Neural cell (in vitro differentiated cells): ENCODE results near the gene RENBP. TPM values are rescaled to one million over a fixed set of nuclear protein-coding genes. Genes with fewer than 3 reads are reported as not detected.

Source experiments
- H2AFZ ChIP-seq: fragments of 200-600, 300-800 bp; sonication (generic), shearing (Covaris generic); 2 replicates; pipeline ENCODE4 v1.6.0; 2014; ENCODE audit warnings: low read depth, mild to moderate bottlenecking, antibody characterized with exemption, low read length, moderate library complexity
- H3F3A ChIP-seq: fragments of 200-600 bp; shearing (Covaris generic); 2 replicates; pipeline ENCODE4 v1.6.1; 2016; ENCODE audit warnings: mild to moderate bottlenecking, moderate library complexity, mixed read lengths, antibody characterized with exemption, low read length; ENCODE audit not compliant: insufficient read depth, poor library complexity, severe bottlenecking
- H3K27ac ChIP-seq: fragments of 200-600, 300-800 bp; sonication (generic), shearing (Covaris generic); 2 replicates; pipeline ENCODE4 v1.5.1; 2014; ENCODE audit warnings: mild to moderate bottlenecking, low read length, moderate library complexity
- H3K27me3 ChIP-seq: fragments of 300-800, 200-600 bp; sonication (generic), shearing (Covaris generic); 2 replicates; pipeline ENCODE4 v1.6.0; 2014; ENCODE audit warnings: mild to moderate bottlenecking, low read depth, low read length, moderate library complexity; ENCODE audit not compliant: insufficient read depth
- H3K36me3 ChIP-seq: fragments of 300-800, 200-600 bp; sonication (generic), shearing (Covaris generic); 2 replicates; pipeline ENCODE4 v1.5.1; 2014; ENCODE audit warnings: mild to moderate bottlenecking, antibody characterized with exemption, low read length, moderate library complexity; ENCODE audit not compliant: insufficient read depth
- H3K4me2 ChIP-seq: fragments of 300-800, 200-600 bp; sonication (generic), shearing (Covaris generic); 2 replicates; pipeline ENCODE4 v1.6.0; 2014; ENCODE audit warnings: mild to moderate bottlenecking, low read length
- H3K4me3 ChIP-seq: fragments of 300-800, 200-600 bp; sonication (generic), shearing (Covaris generic); 2 replicates; pipeline ENCODE4 v1.5.1; 2014; ENCODE audit warnings: mild to moderate bottlenecking, low read length, moderate library complexity
- H3K79me2 ChIP-seq: fragments of 200-600 bp; shearing (Covaris generic); replicated peaks from 2 replicates; pipeline ENCODE4 v1.6.0; 2014; ENCODE audit warnings: mild to moderate bottlenecking, low read length, moderate library complexity; ENCODE audit not compliant: insufficient read depth
- H3K9ac ChIP-seq: fragments of 300-800, 200-600 bp; sonication (generic), shearing (Covaris generic); 2 replicates; pipeline ENCODE4 v1.6.1; 2016; ENCODE audit warnings: mild to moderate bottlenecking, low read length, mixed read lengths
- H3K9me2 ChIP-seq: fragments of 200-600 bp; shearing (Covaris generic); 2 replicates; pipeline ENCODE4 v1.6.1; 2016; ENCODE audit warnings: mild to moderate bottlenecking, low read length, mixed read lengths; ENCODE audit not compliant: insufficient read depth
- H3K9me3 ChIP-seq: fragments of 200-600, 300-800 bp; sonication (generic), shearing (Covaris generic); 2 replicates; pipeline ENCODE4 v1.6.1; 2016; ENCODE audit warnings: mild to moderate bottlenecking, mixed run types, low read length, moderate library complexity, mixed read lengths
- H4K20me1 ChIP-seq: fragments of 200-600 bp; shearing (Covaris generic); 2 replicates; pipeline ENCODE4 v1.6.1; 2016; ENCODE audit warnings: mild to moderate bottlenecking, mixed run types; ENCODE audit not compliant: insufficient read depth
- CTCF ChIP-seq: fragments of 450-650 bp; IDR thresholded peaks from 2 replicates; pipeline ENCODE4 v1.5.1; 2014; ENCODE audit warnings: antibody characterized with exemption, mild to moderate bottlenecking, moderate library complexity; ENCODE audit not compliant: poor library complexity, severe bottlenecking
- EP300 ChIP-seq: fragments of 450-650 bp; conservative IDR thresholded peaks from 2 replicates; pipeline ENCODE4 v1.6.1; 2014; ENCODE audit warnings: antibody characterized with exemption, mild to moderate bottlenecking, moderate library complexity; ENCODE audit not compliant: poor library complexity, severe bottlenecking
- EZH2 ChIP-seq: fragments of 200-600, 300-800 bp; shearing (Covaris generic), sonication (generic); IDR thresholded peaks from 2 replicates; pipeline ENCODE4 v1.6.1; 2014; ENCODE audit warnings: antibody characterized with exemption, low read length, borderline replicate concordance, mild to moderate bottlenecking; ENCODE audit not compliant: insufficient read depth, poor library complexity, severe bottlenecking
- MXI1 ChIP-seq: fragments of 450-650 bp; conservative IDR thresholded peaks from 2 replicates; pipeline ENCODE4 v1.6.1; 2014; ENCODE audit warnings: antibody characterized with exemption, mild to moderate bottlenecking; ENCODE audit not compliant: poor library complexity, severe bottlenecking
- POLR2AphosphoS5 ChIP-seq: IDR thresholded peaks from 2 replicates; pipeline ENCODE4 v1.6.1; 2012
- RAD21 ChIP-seq: fragments of 450-650 bp; conservative IDR thresholded peaks from 2 replicates; pipeline ENCODE4 v1.6.1; 2014; ENCODE audit warnings: antibody characterized with exemption, mild to moderate bottlenecking, moderate library complexity
- REST ChIP-seq: IDR thresholded peaks from 2 replicates; pipeline ENCODE4 v1.6.1; 2012; ENCODE audit warnings: borderline replicate concordance
- SMC3 ChIP-seq: fragments of 450-650 bp; conservative IDR thresholded peaks from 2 replicates; pipeline ENCODE4 v1.6.1; 2014; ENCODE audit warnings: antibody characterized with exemption, mild to moderate bottlenecking, moderate library complexity; ENCODE audit not compliant: poor library complexity
- TAF1 ChIP-seq: IDR thresholded peaks from 2 replicates; pipeline ENCODE4 v1.6.1; 2012; ENCODE audit warnings: low read depth
- polyA plus RNA-seq: library from polyadenylated mRNA; depleted of rRNA; stranded (reverse); fragments of >200 nt; gene quantifications from 2 replicates; pipeline ENCODE4 v1.2.3, GENCODE V29; 2014

RENBP gene
- polyA plus RNA-seq, 1 donor from 2014 or later: 0.89 TPM

GRCh38 chrX:153968255-153968654 is 23.8 kb upstream of the RENBP start (continued):
- TF ChIP-seq MXI1 (no peak), TAF1 (no peak), SMC3 (no peak)

- H3K9me3 ChIP-seq: no peaks in the 10 kb centered on the region
- H3K27ac ChIP-seq: peak overlapping the region; percentile 98
- H3K27me3 ChIP-seq: no peaks in the 10 kb centered on the region
- H2AFZ ChIP-seq: no peak overlapping the region
- H3K4me2 ChIP-seq: peak overlapping the region; percentile 55
- peaks cover 33% of the 10 kb centered on the region for H3K79me2 ChIP-seq
- H3K9ac ChIP-seq: peak overlapping the region; percentile 98
- no peaks in the 10 kb centered on the region for H3K9me2 ChIP-seq
- H3K36me3 ChIP-seq: no peaks in the 10 kb centered on the region
- no peaks in the 10 kb centered on the region for H3F3A ChIP-seq
- TF ChIP-seq EP300 (no peak), TAF1 (no peak), POLR2AphosphoS5 (no peak), EZH2 (no peak), RAD21 (no peak), MXI1 (no peak)
- H3K4me3 ChIP-seq: peak overlapping the region; percentile 85
- H4K20me1 ChIP-seq: no peaks in the 10 kb centered on the region
These were observed 23.2 kb upstream of the RENBP start for GRCh38 chrX:153967536-153968224.

- H3F3A ChIP-seq: no peaks in the 10 kb centered on the region
- no peaks in the 10 kb centered on the region for H3K9me2 ChIP-seq
- no peak overlapping the region for H2AFZ ChIP-seq
- H3K27me3 ChIP-seq: no peaks in the 10 kb centered on the region
- peak overlapping the region; percentile 85 for H3K4me3 ChIP-seq
- H4K20me1 ChIP-seq: no peaks in the 10 kb centered on the region
- H3K9me3 ChIP-seq: no peaks in the 10 kb centered on the region
- no peak overlapping the region for H3K9ac ChIP-seq
- H3K4me2 ChIP-seq: no peak overlapping the region
- peak overlapping the region; percentile 98 for H3K27ac ChIP-seq
- H3K36me3 ChIP-seq: no peaks in the 10 kb centered on the region
- H3K79me2 ChIP-seq: peaks cover 33% of the 10 kb centered on the region
- TF ChIP-seq TAF1: no peak
- TF ChIP-seq EZH2: no peak
- no peak for TF ChIP-seq EP300
These were observed 22.5 kb upstream of the RENBP start for GRCh38 chrX:153966841-153967535.

- H4K20me1 ChIP-seq: no peaks in the 10 kb centered on the region
- H3K4me2 ChIP-seq: no peak overlapping the region
- no peak overlapping the region for H3K9ac ChIP-seq
- no peak overlapping the region for H2AFZ ChIP-seq
- H3K9me2 ChIP-seq: no peaks in the 10 kb centered on the region
- peaks cover 33% of the 10 kb centered on the region for H3K79me2 ChIP-seq
- no peak overlapping the region for H3K4me3 ChIP-seq
- no peaks in the 10 kb centered on the region for H3K27me3 ChIP-seq
- no peaks in the 10 kb centered on the region for H3K9me3 ChIP-seq
- no peak overlapping the region for H3K27ac ChIP-seq
- H3K36me3 ChIP-seq: no peaks in the 10 kb centered on the region
- no peaks in the 10 kb centered on the region for H3F3A ChIP-seq
- TF ChIP-seq CTCF (no peak), EZH2 (no peak), REST (no peak), EP300 (no peak), TAF1 (no peak), POLR2AphosphoS5 (no peak), SMC3 (no peak), RAD21 (no peak), MXI1 (no peak)
These were observed 21.8 kb upstream of the RENBP start for GRCh38 chrX:153966283-153966688.
